Neural cell (in vitro differentiated cells): ENCODE results near the gene MYO9B. TPM values are rescaled to one million over a fixed set of nuclear protein-coding genes. Genes with fewer than 3 reads are reported as not detected.

ENCODE experiments used
- H2AFZ ChIP-seq: fragments of 200-600, 300-800 bp; sonication (generic), shearing (Covaris generic); 2 replicates; pipeline ENCODE4 v1.6.0; 2014; ENCODE audit warnings: low read depth, mild to moderate bottlenecking, antibody characterized with exemption, low read length, moderate library complexity
- H3F3A ChIP-seq: fragments of 200-600 bp; shearing (Covaris generic); 2 replicates; pipeline ENCODE4 v1.6.1; 2016; ENCODE audit warnings: mild to moderate bottlenecking, moderate library complexity, mixed read lengths, antibody characterized with exemption, low read length; ENCODE audit not compliant: insufficient read depth, poor library complexity, severe bottlenecking
- H3K27ac ChIP-seq: fragments of 200-600, 300-800 bp; sonication (generic), shearing (Covaris generic); 2 replicates; pipeline ENCODE4 v1.5.1; 2014; ENCODE audit warnings: mild to moderate bottlenecking, low read length, moderate library complexity
- H3K27me3 ChIP-seq: fragments of 300-800, 200-600 bp; sonication (generic), shearing (Covaris generic); 2 replicates; pipeline ENCODE4 v1.6.0; 2014; ENCODE audit warnings: mild to moderate bottlenecking, low read depth, low read length, moderate library complexity; ENCODE audit not compliant: insufficient read depth
- H3K36me3 ChIP-seq: fragments of 300-800, 200-600 bp; sonication (generic), shearing (Covaris generic); 2 replicates; pipeline ENCODE4 v1.5.1; 2014; ENCODE audit warnings: mild to moderate bottlenecking, antibody characterized with exemption, low read length, moderate library complexity; ENCODE audit not compliant: insufficient read depth
- H3K4me2 ChIP-seq: fragments of 300-800, 200-600 bp; sonication (generic), shearing (Covaris generic); 2 replicates; pipeline ENCODE4 v1.6.0; 2014; ENCODE audit warnings: mild to moderate bottlenecking, low read length
- H3K4me3 ChIP-seq: fragments of 300-800, 200-600 bp; sonication (generic), shearing (Covaris generic); 2 replicates; pipeline ENCODE4 v1.5.1; 2014; ENCODE audit warnings: mild to moderate bottlenecking, low read length, moderate library complexity
- H3K79me2 ChIP-seq: fragments of 200-600 bp; shearing (Covaris generic); replicated peaks from 2 replicates; pipeline ENCODE4 v1.6.0; 2014; ENCODE audit warnings: mild to moderate bottlenecking, low read length, moderate library complexity; ENCODE audit not compliant: insufficient read depth
- H3K9ac ChIP-seq: fragments of 300-800, 200-600 bp; sonication (generic), shearing (Covaris generic); 2 replicates; pipeline ENCODE4 v1.6.1; 2016; ENCODE audit warnings: mild to moderate bottlenecking, low read length, mixed read lengths
- H3K9me2 ChIP-seq: fragments of 200-600 bp; shearing (Covaris generic); 2 replicates; pipeline ENCODE4 v1.6.1; 2016; ENCODE audit warnings: mild to moderate bottlenecking, low read length, mixed read lengths; ENCODE audit not compliant: insufficient read depth
- H3K9me3 ChIP-seq: fragments of 200-600, 300-800 bp; sonication (generic), shearing (Covaris generic); 2 replicates; pipeline ENCODE4 v1.6.1; 2016; ENCODE audit warnings: mild to moderate bottlenecking, mixed run types, low read length, moderate library complexity, mixed read lengths
- H4K20me1 ChIP-seq: fragments of 200-600 bp; shearing (Covaris generic); 2 replicates; pipeline ENCODE4 v1.6.1; 2016; ENCODE audit warnings: mild to moderate bottlenecking, mixed run types; ENCODE audit not compliant: insufficient read depth
- EP300 ChIP-seq: fragments of 450-650 bp; conservative IDR thresholded peaks from 2 replicates; pipeline ENCODE4 v1.6.1; 2014; ENCODE audit warnings: antibody characterized with exemption, mild to moderate bottlenecking, moderate library complexity; ENCODE audit not compliant: poor library complexity, severe bottlenecking
- EZH2 ChIP-seq: fragments of 200-600, 300-800 bp; shearing (Covaris generic), sonication (generic); IDR thresholded peaks from 2 replicates; pipeline ENCODE4 v1.6.1; 2014; ENCODE audit warnings: antibody characterized with exemption, low read length, borderline replicate concordance, mild to moderate bottlenecking; ENCODE audit not compliant: insufficient read depth, poor library complexity, severe bottlenecking
- MXI1 ChIP-seq: fragments of 450-650 bp; conservative IDR thresholded peaks from 2 replicates; pipeline ENCODE4 v1.6.1; 2014; ENCODE audit warnings: antibody characterized with exemption, mild to moderate bottlenecking; ENCODE audit not compliant: poor library complexity, severe bottlenecking
- POLR2AphosphoS5 ChIP-seq: IDR thresholded peaks from 2 replicates; pipeline ENCODE4 v1.6.1; 2012
- RAD21 ChIP-seq: fragments of 450-650 bp; conservative IDR thresholded peaks from 2 replicates; pipeline ENCODE4 v1.6.1; 2014; ENCODE audit warnings: antibody characterized with exemption, mild to moderate bottlenecking, moderate library complexity
- SMC3 ChIP-seq: fragments of 450-650 bp; conservative IDR thresholded peaks from 2 replicates; pipeline ENCODE4 v1.6.1; 2014; ENCODE audit warnings: antibody characterized with exemption, mild to moderate bottlenecking, moderate library complexity; ENCODE audit not compliant: poor library complexity
- TAF1 ChIP-seq: IDR thresholded peaks from 2 replicates; pipeline ENCODE4 v1.6.1; 2012; ENCODE audit warnings: low read depth
- polyA plus RNA-seq: library from polyadenylated mRNA; depleted of rRNA; stranded (reverse); fragments of >200 nt; gene quantifications from 2 replicates; pipeline ENCODE4 v1.2.3, GENCODE V29; 2014
- TF ChIP-seq, protein P1 (sequence below): fragments of 450-650 bp; IDR thresholded peaks from 2 replicates; pipeline ENCODE4 v1.5.1; 2014; ENCODE audit warnings: antibody characterized with exemption, mild to moderate bottlenecking, moderate library complexity; ENCODE audit not compliant: poor library complexity, severe bottlenecking
- TF ChIP-seq, protein P2 (sequence below): IDR thresholded peaks from 2 replicates; pipeline ENCODE4 v1.6.1; 2012; ENCODE audit warnings: borderline replicate concordance

The MYO9B gene
- polyA plus RNA-seq, 1 donor from 2014 or later, result 27.2 TPM

DNA sequence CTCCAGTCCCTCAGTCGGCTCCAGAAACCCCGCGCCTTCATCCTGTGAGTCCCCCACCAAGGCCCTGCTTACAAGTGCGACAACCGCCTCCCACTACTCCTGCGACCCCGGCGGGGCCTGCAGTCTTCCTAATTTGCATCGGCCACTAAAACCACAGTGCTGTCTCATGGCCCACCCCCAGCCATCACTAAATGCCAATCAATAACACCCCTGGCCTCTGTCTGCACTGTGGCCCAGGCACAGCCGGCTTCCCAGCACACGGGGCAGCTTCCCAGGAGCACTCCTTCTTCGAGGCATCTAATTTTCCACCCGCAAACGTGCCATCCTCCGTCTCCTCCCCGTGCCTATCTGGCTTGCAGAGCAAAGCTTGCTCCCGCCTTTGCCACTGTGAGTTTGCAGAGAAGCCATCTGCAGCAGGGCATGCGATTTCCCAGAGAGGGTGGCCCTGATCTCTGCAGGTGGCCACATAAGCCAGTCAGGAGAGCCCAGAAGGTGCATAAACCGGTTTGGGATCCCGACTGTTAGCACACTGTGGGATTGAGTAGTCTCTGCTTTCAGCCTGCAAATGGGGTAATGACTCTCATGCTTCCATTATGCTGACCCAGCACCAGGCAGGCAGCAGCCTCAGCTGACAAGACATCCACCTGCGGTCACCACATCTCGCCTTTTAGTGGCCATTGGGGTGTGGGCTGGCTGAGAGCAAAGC is 105.6 kb downstream of the MYO9B start:
- no peak for TF ChIP-seq SMC3
- TF ChIP-seq, protein P1, sequence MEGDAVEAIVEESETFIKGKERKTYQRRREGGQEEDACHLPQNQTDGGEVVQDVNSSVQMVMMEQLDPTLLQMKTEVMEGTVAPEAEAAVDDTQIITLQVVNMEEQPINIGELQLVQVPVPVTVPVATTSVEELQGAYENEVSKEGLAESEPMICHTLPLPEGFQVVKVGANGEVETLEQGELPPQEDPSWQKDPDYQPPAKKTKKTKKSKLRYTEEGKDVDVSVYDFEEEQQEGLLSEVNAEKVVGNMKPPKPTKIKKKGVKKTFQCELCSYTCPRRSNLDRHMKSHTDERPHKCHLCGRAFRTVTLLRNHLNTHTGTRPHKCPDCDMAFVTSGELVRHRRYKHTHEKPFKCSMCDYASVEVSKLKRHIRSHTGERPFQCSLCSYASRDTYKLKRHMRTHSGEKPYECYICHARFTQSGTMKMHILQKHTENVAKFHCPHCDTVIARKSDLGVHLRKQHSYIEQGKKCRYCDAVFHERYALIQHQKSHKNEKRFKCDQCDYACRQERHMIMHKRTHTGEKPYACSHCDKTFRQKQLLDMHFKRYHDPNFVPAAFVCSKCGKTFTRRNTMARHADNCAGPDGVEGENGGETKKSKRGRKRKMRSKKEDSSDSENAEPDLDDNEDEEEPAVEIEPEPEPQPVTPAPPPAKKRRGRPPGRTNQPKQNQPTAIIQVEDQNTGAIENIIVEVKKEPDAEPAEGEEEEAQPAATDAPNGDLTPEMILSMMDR, result no peak
- H3K79me2 ChIP-seq, result no peaks in the 10 kb centered on the region
- H3K36me3 ChIP-seq, result no peaks in the 10 kb centered on the region
- no peaks in the 10 kb centered on the region for H3F3A ChIP-seq
- no peak overlapping the region for H3K4me2 ChIP-seq
- H3K4me3 ChIP-seq, result no peak overlapping the region
- H3K9me2 ChIP-seq, result no peaks in the 10 kb centered on the region
- H3K27me3 ChIP-seq, result no peaks in the 10 kb centered on the region
- H2AFZ ChIP-seq, result no peak overlapping the region
- no peaks in the 10 kb centered on the region for H3K9me3 ChIP-seq
- H3K27ac ChIP-seq, result no peak overlapping the region
- no peaks in the 10 kb centered on the region for H4K20me1 ChIP-seq
- no peak overlapping the region for H3K9ac ChIP-seq

DNA sequence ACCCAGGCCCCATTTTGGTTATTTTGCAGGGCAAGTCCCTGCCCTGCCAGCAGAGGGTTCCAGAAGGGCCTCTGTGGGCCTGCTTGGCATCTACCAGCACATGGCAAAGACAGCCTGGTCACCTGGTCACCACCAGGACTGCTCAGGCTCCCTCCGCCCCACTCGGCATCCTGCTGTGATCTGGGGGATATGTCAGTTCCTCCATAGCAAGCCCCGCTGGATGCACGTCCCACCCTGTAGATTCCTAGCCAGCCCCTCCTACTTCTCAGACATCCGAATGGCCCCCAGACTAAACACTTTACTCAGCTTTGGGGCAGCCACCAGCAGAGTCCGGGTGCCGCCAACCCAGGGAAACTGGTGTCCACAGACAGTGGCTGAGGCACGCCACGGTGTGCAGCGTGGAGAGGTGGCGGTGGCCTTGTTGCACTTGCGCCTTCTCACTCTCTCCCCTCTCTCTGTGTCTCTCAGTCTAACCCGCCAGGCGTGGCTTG is 107.7 kb downstream of the MYO9B start:
- Histone ChIP-seq H3K27ac (no peak overlapping the region), H3K9me2 (no peaks in the 10 kb centered on the region), H3K4me3 (no peak overlapping the region), H3K36me3 (no peaks in the 10 kb centered on the region), H3F3A (no peaks in the 10 kb centered on the region), H4K20me1 (no peaks in the 10 kb centered on the region), H2AFZ (no peak overlapping the region), H3K9ac (no peak overlapping the region), H3K4me2 (no peak overlapping the region), H3K79me2 (no peaks in the 10 kb centered on the region), H3K27me3 (no peaks in the 10 kb centered on the region), H3K9me3 (no peaks in the 10 kb centered on the region)
- TF ChIP-seq TAF1 (no peak), POLR2AphosphoS5 (no peak), RAD21 (no peak), SMC3 (no peak), MXI1 (no peak), EP300 (no peak), EZH2 (no peak)
- TF ChIP-seq, protein P1, result no peak
- TF ChIP-seq, protein P2, sequence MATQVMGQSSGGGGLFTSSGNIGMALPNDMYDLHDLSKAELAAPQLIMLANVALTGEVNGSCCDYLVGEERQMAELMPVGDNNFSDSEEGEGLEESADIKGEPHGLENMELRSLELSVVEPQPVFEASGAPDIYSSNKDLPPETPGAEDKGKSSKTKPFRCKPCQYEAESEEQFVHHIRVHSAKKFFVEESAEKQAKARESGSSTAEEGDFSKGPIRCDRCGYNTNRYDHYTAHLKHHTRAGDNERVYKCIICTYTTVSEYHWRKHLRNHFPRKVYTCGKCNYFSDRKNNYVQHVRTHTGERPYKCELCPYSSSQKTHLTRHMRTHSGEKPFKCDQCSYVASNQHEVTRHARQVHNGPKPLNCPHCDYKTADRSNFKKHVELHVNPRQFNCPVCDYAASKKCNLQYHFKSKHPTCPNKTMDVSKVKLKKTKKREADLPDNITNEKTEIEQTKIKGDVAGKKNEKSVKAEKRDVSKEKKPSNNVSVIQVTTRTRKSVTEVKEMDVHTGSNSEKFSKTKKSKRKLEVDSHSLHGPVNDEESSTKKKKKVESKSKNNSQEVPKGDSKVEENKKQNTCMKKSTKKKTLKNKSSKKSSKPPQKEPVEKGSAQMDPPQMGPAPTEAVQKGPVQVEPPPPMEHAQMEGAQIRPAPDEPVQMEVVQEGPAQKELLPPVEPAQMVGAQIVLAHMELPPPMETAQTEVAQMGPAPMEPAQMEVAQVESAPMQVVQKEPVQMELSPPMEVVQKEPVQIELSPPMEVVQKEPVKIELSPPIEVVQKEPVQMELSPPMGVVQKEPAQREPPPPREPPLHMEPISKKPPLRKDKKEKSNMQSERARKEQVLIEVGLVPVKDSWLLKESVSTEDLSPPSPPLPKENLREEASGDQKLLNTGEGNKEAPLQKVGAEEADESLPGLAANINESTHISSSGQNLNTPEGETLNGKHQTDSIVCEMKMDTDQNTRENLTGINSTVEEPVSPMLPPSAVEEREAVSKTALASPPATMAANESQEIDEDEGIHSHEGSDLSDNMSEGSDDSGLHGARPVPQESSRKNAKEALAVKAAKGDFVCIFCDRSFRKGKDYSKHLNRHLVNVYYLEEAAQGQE, result no peak
